ENCODE results near the gene DRD3.

DRD3 gene

GRCh38 chr3:114178770-114179368, at the start of gene DRD3:
TSS of gene DRD3 (minus strand) at chr3:114179052. CDS start at chr3:114171992, 7,060 bp downstream.
- DNase-seq: no peak

- no peak for DNase-seq
Measured at GRCh38 chr3:114227076-114227475, 48.2 kb upstream of the DRD3 start.

- DNase-seq: no peak
Measured at GRCh38 chr3:114226313-114226712, 47.5 kb upstream of the DRD3 start.

- DNase-seq: no peak
Measured at GRCh38 chr3:114223143-114223542, 44.3 kb upstream of the DRD3 start.

GRCh38 chr3:114221881-114222264, 43.0 kb upstream of the DRD3 start:
- no peak for DNase-seq

- no peak for DNase-seq
Measured at GRCh38 chr3:114221165-114221880, 42.5 kb upstream of the DRD3 start.

GRCh38 chr3:114219741-114220140, 40.9 kb upstream of the DRD3 start:
- no peak for DNase-seq

GRCh38 chr3:114218578-114219185, 39.8 kb upstream of the DRD3 start:
- no peak for DNase-seq

- DNase-seq: no peak
Measured at GRCh38 chr3:114218006-114218405, 39.2 kb upstream of the DRD3 start.

GRCh38 chr3:114217266-114217665, 38.4 kb upstream of the DRD3 start:
- no peak for DNase-seq

- DNase-seq: no peak
Measured at GRCh38 chr3:114216186-114216970, 37.5 kb upstream of the DRD3 start.

- no peak for DNase-seq
Measured at GRCh38 chr3:114214542-114215341, 35.9 kb upstream of the DRD3 start.

GRCh38 chr3:114213627-114214541, 35.0 kb upstream of the DRD3 start:
- DNase-seq: no peak

GRCh38 chr3:114213292-114213626, 34.4 kb upstream of the DRD3 start:
- DNase-seq: no peak

- no peak for DNase-seq
Measured at GRCh38 chr3:114212646-114213045, 33.8 kb upstream of the DRD3 start.

- DNase-seq: no peak
Measured at GRCh38 chr3:114207768-114208167, 28.9 kb upstream of the DRD3 start.

- no peak for DNase-seq
Measured at GRCh38 chr3:114206342-114206741, 27.5 kb upstream of the DRD3 start.

GRCh38 chr3:114205541-114205940, 26.7 kb upstream of the DRD3 start:
- no peak for DNase-seq

GRCh38 chr3:114194750-114195149, 15.9 kb upstream of the DRD3 start:
- DNase-seq: no peak

- DNase-seq: no peak
Measured at GRCh38 chr3:114192136-114192535, 13.3 kb upstream of the DRD3 start.

GRCh38 chr3:114186501-114186900, 7.6 kb upstream of the DRD3 start:
- DNase-seq: no peak

- DNase-seq: no peak
Measured at GRCh38 chr3:114179575-114179974, 723 bp upstream of the DRD3 start.

All from right forelimb (tissue), 1 donor.